ENCODE measurements around the gene AFF3.

The AFF3 gene

GRCh38 chr2:99727199-99727598 is 415.2 kb downstream of the AFF3 start:
- DNase-seq, result no peak

DNA sequence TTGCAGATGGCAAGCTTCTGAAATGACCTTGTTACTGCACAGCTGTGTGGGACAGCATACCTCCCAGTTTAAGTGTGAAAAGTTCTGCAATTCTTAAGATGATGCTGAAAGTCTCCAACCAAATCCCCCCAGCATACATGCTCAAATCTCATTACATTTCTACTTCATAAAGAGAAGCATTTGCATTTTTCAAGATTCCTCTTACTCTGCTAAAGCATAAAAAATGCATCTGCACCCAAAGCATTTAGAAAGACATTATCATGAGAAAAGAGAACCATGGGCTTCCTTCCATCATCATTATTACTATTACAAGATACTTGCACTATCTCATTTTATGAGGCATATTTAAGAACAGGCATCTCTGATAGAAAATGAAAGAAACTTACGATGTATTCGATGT is 415.7 kb downstream of the AFF3 start:
- DNase-seq, result no peak

DNA sequence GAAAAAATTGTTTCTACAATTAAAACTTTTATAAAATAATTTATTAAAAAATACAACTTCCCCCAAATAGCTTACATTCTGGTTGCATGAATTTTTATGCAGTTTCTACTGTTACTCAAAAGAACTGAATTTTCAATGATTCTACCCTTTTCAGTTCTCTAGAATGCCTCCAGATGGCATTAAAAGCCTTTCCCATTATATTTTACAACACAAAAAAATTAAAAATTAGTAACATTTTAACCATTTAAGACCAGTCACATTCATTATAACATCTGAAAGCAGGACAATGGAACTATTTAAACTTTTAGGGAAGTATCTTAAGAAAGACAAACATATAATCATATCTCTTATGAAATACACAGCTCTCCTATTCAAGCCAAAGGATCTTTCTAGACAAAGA is 416.6 kb downstream of the AFF3 start:
- DNase-seq, result no peak

DNA sequence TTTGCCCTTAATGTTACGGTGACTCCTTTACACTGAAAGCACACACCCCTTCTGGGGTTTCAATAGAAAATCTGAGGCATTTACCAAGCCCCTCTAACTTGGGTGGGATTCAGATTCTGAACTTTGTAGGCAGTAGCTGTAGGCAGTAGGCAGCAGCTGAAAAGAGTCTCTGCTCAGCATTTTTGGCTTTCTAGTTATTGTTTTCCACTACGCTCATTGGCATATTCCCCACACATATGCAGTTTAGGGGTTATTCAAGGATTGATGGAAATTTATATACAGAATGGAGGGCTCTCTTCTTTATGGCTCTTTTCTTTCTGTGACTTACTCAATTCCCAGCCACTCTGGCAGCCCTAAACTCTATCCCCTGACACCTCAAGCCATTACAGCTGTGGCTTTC is 419.9 kb downstream of the AFF3 start:
- no peak for DNase-seq

- no peak for DNase-seq
Observed at GRCh38 chr2:99719102-99719501, 423.3 kb downstream of the AFF3 start.

DNA sequence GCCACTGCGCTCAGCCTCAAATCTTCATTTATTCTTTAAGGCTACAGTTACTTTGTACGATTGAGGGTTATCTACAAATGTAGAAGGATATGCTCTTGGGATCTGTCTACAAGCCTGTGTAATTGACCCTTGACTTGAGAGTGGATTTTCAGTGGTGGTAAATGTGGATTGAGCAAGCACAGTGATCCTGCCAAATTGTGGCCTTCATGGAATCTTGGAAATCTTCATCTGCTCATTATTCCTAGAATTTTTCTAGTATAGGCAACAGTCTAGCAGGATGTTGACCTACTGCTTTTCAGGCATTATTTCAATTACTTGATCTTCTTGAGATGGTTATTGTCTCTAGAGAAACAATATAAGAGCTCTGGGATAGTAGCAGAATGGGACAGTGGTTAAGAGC is 426.4 kb downstream of the AFF3 start:
- DNase-seq, result no peak

DNA sequence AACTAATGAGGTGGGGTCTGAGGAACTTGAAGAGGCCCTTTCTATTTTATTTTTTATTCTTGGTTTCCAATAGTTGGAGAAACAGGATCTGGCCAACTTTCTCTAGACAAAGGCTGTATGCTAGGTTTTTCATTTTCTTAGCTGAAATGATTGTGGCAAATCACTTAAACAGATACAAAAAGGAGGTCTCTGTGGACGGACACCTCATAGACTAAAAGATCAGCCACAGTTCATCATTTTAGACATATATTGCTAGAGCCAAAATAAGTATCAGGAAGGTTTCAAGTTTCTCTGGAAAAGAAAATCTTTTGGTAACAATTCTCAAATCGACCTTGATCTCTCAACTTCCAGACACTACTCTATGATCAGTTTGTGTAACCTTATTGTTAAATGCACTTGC is 428.0 kb downstream of the AFF3 start:
- no peak for DNase-seq

GRCh38 chr2:99711144-99711543 is 431.2 kb downstream of the AFF3 start:
- peak; percentile 61 for DNase-seq

GRCh38 chr2:99710721-99711120 is 431.7 kb downstream of the AFF3 start:
- DNase-seq, result peak; percentile 77

GRCh38 chr2:99709229-99709628 is 433.2 kb downstream of the AFF3 start:
- DNase-seq, result no peak

GRCh38 chr2:99708231-99708630 is 434.2 kb downstream of the AFF3 start:
- no peak for DNase-seq

GRCh38 chr2:99707592-99707991 is 434.8 kb downstream of the AFF3 start:
- no peak for DNase-seq

DNA sequence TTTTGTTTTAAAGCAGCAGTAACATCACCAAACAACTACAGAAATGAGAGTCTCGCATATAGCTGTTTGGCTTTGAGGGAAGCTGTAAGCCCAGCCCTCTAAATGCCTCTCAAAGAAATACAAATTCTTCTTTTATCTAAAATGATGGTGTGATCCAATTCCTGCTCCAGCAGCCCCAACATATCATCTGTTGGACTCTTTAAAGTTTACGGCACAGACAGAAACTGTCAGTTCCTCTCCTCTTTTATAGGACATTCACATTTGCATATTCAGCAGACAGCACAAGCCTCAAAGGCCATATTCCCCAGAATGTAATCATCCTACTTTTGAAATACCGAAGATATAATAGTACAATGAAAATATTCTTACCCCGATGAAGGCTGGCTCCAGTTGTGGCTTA is 435.7 kb downstream of the AFF3 start:
- no peak for DNase-seq

- no peak for DNase-seq
Observed at GRCh38 chr2:99701503-99701902, 440.9 kb downstream of the AFF3 start.

DNA sequence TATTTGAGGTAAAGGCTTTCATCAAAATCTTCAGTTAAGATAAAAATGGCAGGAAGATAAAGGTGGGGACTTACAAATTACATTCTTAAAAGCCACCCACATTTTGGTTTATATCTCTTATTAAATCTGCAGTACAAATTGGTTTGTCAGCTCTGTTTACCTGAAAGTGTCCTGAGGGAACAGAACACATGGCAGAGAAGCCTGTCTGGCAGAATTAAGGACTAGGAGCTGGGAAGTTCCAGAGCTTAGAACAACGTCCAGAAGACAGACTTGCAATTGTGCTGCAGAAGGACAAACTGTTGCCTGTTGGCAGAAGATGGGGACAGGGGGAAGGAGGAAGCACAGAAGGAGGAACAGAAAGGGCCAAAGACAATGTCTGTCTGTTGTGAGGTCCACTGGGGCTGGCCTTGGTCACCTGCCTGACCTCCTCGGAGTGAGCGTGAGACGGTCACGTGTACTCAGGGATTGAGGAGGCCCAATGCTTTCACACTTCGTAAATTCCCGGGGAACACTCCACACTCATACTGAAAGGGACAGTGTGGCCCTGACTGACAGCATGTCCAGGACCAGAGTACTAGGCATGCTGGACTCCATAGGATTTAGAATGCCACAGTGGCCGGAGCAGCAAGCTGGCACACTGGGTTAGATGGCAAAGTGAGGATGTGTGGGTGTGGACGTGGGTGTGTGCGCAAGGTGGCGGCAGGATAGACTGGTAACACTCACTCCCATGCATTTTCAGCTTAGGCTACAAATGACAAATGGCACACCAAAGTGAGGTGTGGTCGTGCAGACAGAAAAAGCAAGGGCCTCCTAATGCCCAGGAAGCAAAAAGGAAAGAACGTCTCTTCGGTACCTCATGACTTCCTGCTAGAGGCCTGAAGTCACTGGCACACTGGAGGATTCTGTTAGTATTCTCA is 441.6 kb downstream of the AFF3 start:
- DNase-seq, result no peak

- no peak for DNase-seq
Observed at GRCh38 chr2:99698896-99699295, 443.5 kb downstream of the AFF3 start.

DNA sequence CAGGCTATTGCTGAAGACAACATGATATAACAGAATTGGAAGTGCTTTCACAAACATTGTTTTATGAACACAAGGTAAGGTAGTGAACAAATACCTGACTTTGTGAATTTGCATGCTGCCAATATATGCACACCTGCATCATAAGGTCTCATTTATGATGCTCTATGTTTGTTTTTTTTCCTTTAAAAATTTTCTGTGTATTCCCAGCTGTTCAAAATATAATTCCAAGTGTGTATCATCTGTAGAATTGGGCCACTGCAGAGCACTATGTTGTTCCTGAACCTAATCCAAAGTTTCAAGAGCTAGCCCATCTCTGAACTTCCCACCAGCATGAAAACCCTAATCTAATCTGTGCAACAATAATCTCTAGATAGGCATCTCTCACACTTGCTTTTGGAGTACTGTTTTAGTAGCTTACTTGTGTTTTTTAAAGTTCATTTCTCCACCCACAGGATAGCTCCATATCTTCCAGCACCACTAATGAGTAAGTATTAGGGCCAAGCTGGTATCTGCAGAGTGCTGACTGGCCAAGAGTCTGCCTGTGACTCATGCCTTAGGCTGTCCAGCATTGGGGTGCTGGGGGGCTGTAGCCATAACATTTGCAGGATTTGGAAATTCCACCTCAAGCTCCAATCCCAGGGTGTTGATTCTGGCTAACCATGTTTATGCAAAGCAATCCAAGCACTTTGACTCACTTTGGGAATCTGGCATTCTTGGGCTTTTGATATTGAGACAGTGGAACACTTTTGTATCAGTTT is 444.4 kb downstream of the AFF3 start:
- no peak for DNase-seq

DNA sequence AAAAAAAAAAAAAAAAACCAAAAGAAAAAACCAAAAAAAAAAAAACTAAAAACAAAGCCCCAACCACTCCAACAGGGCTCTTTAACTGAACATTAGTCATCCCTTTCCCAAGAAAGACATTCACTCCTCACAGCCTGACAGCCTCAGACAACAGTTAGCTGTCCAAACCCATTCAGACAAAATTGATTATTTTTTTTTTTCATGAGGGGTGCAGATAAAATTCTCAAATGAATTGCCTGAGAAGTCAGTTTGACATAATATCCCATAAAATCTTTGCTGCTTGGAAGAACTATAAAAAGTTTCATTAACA is 446.5 kb downstream of the AFF3 start:
- DNase-seq, result no peak

GRCh38 chr2:99695130-99695943 is 447.1 kb downstream of the AFF3 start:
- DNase-seq, result peak; percentile 51

GRCh38 chr2:99694331-99694730 is 448.1 kb downstream of the AFF3 start:
- DNase-seq, result no peak

DNA sequence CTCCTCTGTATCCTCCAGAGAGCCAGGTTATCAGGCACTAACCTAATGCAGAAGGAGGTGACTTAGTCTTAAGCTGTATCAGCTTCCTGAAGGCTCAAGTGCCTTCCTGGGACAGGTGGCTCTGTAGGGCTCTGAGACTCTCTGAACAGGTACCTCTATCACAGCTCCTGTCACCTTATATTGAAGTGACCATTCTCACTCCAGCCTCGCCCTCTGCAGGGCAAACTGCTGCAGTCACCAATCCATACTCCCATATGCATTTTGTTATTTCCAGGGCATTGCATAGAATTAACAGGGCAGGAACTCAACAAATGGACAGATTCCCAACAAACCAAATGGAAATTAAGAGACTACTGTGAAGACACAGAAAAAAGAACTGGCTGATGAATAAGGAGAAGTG is 449.6 kb downstream of the AFF3 start:
- DNase-seq, result no peak

DNA sequence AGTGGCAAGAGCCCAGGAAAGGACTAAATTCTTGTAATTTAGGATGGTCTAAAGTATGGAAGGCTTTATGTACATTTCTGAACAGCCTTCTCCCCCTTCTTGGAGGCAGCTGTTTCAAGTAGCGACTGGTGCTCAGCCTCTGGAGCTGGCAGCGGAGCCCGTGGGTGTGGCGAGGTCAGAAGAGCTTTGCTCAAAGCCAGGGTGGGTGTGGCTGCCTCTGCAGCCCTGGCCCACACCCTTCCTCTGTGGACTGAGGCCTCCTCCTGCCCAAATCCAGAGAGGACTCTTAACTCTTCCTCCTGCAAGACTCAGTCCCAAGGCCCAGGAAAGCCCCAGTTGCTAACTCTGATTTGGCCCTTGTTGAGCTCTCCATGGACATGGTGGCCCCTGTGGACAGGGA is 450.5 kb downstream of the AFF3 start:
- peak; percentile 71 for DNase-seq

DNA sequence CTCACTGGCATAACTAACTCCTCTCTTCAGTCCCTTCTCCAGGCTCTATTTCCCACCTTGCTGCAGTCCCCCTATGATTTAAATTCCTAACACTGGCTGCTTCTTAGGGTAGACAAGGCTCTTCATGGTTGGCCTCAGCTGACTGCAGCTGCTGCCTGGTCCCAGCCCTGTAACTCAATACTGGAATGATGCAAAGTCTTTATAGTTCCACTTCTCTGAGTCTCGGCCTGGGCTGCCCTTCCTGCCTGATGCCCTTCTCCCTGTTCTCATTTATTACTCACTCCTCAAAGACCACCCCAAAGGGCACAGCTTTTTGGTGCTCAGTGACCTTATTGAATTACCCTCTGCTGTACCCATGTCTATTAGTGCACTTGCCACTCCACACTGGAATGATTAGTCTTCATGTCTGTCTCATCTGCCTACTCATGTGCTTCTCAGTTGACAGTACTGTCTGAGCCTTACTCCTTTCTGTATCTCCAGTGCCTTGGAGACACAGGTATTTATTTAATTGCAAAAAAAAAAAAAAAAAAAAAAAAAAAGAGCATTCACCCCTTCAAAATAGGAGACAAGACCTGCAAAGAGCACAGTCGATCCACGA is 453.1 kb downstream of the AFF3 start:
- DNase-seq, result no peak
